Fibroblast of skin of left biceps (primary cell): ENCODE measurements around the gene CACNG1.

Experiments used
- DNase-seq, 2 experiments: peaks; one replicate each; pipeline ENCODE4 v3.0.0-alpha.2; 2013; ENCODE audit warnings: low read depth in 2 of 2

Gene CACNG1

GRCh38 chr17:67044016-67044772, at the start of gene CACNG1:
TSS of gene CACNG1 (plus strand) at chr17:67044554. CDS start at chr17:67044661, 107 bp downstream.
- no peak for DNase-seq

- no peak for DNase-seq
Measured at GRCh38 chr17:66994930-66995535, 49.3 kb upstream of the CACNG1 start.

GRCh38 chr17:66995944-66996343, 48.4 kb upstream of the CACNG1 start:
- no peak for DNase-seq

GRCh38 chr17:66996926-66997325, 47.4 kb upstream of the CACNG1 start:
- no peak for DNase-seq

GRCh38 chr17:67003231-67003630, 41.1 kb upstream of the CACNG1 start:
- DNase-seq: no peak

GRCh38 chr17:67004181-67004580, 40.2 kb upstream of the CACNG1 start:
- DNase-seq: no peak

GRCh38 chr17:67007266-67007665, 37.1 kb upstream of the CACNG1 start:
- DNase-seq: no peak

GRCh38 chr17:67008101-67008500, 36.3 kb upstream of the CACNG1 start:
- DNase-seq: no peak

- no peak for DNase-seq
Measured at GRCh38 chr17:67011527-67012175, 32.7 kb upstream of the CACNG1 start.

GRCh38 chr17:67013891-67014290, 30.5 kb upstream of the CACNG1 start:
- no peak for DNase-seq

GRCh38 chr17:67015001-67015400, 29.4 kb upstream of the CACNG1 start:
- DNase-seq: no peak

- DNase-seq: no peak
Measured at GRCh38 chr17:67016039-67016762, 28.2 kb upstream of the CACNG1 start.

- no peak for DNase-seq
Measured at GRCh38 chr17:67017910-67018309, 26.4 kb upstream of the CACNG1 start.

GRCh38 chr17:67018471-67019434, 25.6 kb upstream of the CACNG1 start:
- DNase-seq: no peak

GRCh38 chr17:67019809-67020208, 24.5 kb upstream of the CACNG1 start:
- DNase-seq: no peak

- DNase-seq: no peak
Measured at GRCh38 chr17:67020293-67020766, 24.0 kb upstream of the CACNG1 start.

- no peak for DNase-seq
Measured at GRCh38 chr17:67021196-67021595, 23.2 kb upstream of the CACNG1 start.

- no peak for DNase-seq
Measured at GRCh38 chr17:67021743-67022450, 22.5 kb upstream of the CACNG1 start.

- no peak for DNase-seq
Measured at GRCh38 chr17:67022451-67022810, 21.9 kb upstream of the CACNG1 start.

- no peak for DNase-seq
Measured at GRCh38 chr17:67024736-67025135, 19.6 kb upstream of the CACNG1 start.
